ENCODE results near the gene LMF1.

LMF1 gene

GRCh38 chr16:970766-971581, at the start of gene LMF1:
LMF1 (minus strand) TSS chr16:970984; CDS start chr16:970980, 4 bp downstream.
- peak; percentile 85 for DNase-seq

DNA sequence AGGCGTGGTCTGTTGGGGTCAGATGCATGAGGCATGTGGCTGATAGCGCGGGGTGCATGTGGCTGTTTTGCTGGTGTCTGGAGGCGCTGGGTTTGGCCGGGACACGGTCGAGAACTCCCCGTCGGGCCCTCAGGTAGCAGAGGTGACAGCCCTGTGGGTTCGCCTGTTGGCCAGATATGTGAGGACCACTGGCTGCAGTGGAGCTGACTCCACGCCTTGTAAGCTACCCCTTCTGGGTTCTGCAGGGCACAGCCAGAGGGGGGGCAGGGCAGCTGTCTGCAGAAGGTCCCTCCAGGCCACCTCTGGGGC, 49.3 kb upstream of the LMF1 start:
- no peak for DNase-seq

GRCh38 chr16:1019231-1020090, 48.7 kb upstream of the LMF1 start:
- peak; percentile 27 for DNase-seq

GRCh38 chr16:1018447-1019198, 47.8 kb upstream of the LMF1 start:
- no peak for DNase-seq

GRCh38 chr16:1014771-1015495, 44.1 kb upstream of the LMF1 start:
- no peak for DNase-seq

DNA sequence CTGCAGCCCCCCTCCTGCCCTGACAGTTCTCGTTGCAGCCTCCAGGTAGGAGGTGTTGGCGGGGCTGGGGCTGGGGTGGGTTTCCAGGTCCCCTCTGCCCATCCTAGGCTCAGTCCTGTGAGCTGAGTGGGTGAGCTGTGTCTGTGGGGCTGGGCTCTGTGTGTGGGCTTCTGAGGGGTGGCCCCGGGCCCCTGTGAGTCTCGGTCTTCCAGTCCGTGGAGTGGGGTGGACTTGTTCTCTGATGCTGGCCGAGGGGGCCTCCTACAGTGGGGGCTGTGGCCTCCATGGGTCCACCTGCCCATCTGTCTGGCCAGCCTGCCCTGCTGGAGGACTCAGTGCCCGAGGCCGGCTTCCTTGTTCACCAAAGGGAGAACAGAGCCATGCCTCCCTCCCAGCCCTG, 43.4 kb upstream of the LMF1 start:
- DNase-seq, result no peak

DNA sequence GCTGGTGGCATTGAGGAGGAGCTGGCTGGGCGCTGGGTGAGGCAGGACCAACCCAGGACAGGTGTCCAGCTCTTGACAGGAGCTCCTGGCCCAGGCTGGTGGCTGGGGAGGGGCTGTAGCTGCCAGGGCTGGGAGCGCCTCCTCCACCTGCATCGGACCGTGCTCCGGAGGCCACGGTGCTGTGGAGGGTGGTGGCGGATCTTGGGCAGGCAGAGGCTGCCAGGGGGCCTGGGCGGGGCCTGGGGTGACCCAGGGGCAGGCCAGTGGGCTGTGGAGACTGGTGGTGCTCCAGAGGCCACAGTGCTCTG, 42.8 kb upstream of the LMF1 start:
- no peak for DNase-seq

DNA sequence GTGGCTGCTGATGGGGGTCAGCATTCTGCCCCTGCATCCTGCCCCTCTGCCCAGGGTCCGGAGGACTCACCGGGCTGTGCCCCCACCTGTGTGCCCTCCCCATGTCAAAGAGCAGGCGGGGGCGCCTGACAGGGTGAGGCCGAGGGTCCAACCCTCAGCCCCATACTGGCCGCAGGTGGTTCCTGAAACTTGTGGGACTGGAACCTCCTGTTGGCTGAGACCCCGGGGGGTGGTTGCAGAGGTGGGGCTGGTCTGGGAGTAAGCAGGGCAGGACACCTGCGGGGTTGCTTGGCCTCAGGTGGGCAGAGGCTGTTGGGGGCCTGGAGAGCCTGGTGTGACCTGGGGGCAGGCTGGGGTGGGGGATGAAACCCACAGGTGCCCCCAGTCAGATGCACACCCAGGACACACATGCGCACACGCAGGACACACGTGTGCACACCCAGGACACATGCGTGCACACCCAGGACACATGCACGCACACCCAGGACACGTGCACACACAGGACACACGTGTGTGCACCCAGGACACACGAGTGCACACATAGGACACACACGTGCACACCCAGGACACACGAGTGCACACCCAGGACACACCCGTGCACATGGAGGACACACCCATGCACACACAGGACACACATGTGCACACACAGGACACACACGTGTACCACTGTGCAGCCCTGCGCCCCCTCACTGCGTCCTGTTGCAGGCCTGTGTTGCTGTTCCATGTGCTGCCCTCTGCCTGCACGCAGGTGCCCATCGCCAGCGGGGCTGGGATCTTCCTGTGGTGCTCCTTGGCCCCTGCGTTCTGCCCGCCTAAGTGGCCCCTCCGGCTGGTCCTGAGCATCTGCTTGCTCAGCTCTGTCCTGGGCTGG, 42.2 kb upstream of the LMF1 start:
- no peak for DNase-seq

DNA sequence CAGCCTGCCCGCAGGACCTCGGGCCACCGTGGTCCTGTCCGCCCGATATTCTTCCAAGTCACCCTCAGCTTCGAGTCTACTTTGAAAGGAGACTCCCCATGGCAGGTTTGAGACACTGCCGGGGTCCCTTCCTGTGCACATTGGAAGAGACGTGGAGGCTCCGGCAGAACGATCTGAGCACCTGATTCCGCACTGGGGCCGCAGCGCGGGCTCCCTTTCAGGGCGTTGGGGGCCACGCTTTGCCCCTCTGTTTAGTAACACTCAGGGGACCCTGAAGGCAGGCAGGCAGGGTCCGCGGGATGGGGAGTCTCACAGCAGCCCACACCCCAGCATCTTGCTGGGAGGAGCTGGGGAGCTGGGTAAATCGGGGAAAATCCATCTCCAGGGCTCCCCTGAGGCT, 41.4 kb upstream of the LMF1 start:
- no peak for DNase-seq

GRCh38 chr16:1011316-1012082, 40.7 kb upstream of the LMF1 start:
- no peak for DNase-seq

DNA sequence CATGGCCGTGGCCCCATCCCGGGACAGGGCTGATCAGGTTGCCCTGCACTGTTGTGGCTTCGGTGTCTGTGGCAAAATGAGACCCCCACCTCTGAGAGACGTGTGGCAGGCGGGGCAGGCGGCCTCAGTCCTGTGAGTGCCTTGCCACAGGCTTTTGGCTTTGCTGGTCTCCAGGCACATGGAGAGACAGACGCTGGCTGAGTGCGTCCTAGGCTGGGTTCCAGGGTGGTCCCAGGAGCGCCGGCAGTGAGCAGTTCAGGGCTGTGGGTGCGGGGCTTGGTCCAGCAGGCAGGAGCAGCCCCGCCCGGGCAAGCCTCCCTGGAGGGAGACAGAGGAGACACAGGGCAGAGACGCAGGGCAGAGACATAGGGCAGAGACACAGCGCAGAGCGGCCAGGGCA, 40.0 kb upstream of the LMF1 start:
- DNase-seq, result no peak

DNA sequence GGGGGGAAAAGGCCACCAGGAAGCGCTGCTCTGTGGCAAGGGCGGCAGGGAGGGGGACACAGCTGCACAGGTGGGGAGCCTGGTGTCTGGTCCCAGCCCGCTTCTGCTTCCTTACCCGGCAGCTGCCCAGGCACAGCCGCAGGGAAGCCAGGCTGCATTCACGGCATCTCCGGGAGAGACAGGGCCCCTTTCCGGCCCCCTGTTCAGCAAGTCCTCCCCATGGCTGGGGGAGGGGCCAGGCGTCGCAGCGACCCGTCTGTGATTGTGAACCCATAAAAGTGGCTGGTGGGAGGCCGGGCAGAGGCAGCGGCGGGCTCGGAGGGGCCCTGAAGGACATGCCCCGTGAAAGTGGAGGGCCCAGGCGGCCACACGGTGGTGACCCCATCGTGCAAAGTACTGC, 39.5 kb upstream of the LMF1 start:
- no peak for DNase-seq

GRCh38 chr16:1009358-1010150, 38.8 kb upstream of the LMF1 start:
- DNase-seq, result no peak

DNA sequence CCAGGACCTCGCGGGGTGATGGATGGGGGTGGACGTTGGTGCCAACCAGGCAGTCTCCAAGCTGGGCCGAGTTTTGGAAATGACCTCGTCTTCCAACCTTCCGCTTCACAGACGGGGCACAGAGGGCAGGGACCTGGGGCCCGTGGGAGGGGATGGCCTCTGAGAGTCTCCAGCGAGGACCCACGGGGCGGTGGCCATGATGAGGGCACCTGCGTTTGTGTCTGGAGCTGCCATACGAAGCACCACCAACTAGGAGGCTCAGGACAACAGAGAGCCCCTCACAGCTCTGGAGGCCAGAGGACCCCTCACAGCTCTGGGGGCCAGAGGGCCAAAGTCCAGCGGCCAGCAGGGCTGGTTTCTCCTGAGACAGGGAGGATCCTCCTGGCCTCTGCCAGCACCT, 37.3 kb upstream of the LMF1 start:
- no peak for DNase-seq

GRCh38 chr16:1007284-1007850, 36.6 kb upstream of the LMF1 start:
- no peak for DNase-seq

DNA sequence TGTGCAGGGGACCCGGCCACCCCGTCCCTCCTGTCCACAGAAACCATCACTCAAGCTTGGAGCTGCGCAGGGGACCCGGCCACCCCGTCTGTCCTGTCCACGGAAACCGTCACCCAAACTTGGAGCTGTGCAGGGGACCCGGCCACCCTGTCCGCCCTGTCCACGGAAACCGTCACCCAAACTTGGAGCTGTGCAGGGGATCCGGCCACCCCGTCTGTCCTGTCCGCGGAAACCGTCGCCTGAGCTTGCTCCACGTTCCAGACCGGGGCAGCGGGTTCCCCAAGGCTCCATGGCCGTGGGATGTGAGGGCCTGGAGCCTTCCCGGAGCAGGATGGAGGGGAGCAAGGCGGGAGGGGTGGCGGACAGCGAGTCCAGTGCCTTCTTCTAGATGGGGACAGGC, 36.0 kb upstream of the LMF1 start:
- no peak for DNase-seq

DNA sequence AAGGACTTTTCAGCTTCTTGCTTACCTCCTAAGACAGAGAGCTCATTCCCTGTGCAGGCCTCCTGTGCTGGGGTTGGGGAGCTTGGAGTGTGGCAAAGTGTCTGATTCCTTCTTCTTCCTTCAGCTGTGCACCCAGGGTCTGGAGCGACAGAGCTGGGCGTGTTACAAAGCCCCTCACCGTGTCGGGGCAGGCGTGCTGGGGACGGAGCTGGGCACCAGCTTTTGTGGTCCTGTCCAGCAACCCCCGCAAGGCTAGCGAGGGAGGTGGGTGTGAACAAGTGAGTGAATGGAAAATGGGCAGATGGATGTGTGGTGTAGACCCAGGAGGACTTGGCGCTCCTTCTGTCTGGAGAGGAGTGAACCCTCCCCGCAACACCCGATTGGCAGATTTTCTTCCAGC, 34.5 kb upstream of the LMF1 start:
- no peak for DNase-seq

GRCh38 chr16:1003391-1004347, 32.9 kb upstream of the LMF1 start:
- no peak for DNase-seq
